Heart left ventricle (tissue), 16 donors: ENCODE results near the gene DESI2. TPM values are rescaled to one million over a fixed set of nuclear protein-coding genes. Genes with fewer than 3 reads are reported as not detected.

Experiments used
- ATAC-seq, 4 donors: fragments of 200-7000 bp; cut with Tn5 transposase; one replicate each; pipeline ENCODE4 v1.9.1; 2020 to 2022; ENCODE audit warnings: moderate library complexity in 4 of 4, mild to moderate bottlenecking in 3 of 4, moderate number of reproducible peaks in 1 of 4
- DNase-seq, 5 donors: peaks; one replicate each; pipeline ENCODE4 v3.0.0-alpha.2; 2020
- H3K27ac ChIP-seq, 12 donors: fragments of 200-600 bp; sonication (generic) in 4 of 12; one replicate each; pipeline versions ENCODE4 v1.5.0 to v1.8.0; 2016 to 2022; ENCODE audit warnings: mild to moderate bottlenecking in 2 of 12
- H3K27me3 ChIP-seq, 9 donors: fragments of 200-600 bp; sonication (generic) in 2 of 9; one replicate each; pipeline versions ENCODE4 v1.5.1 to v1.8.0; 2016 to 2022; ENCODE audit warnings: mild to moderate bottlenecking in 3 of 9
- H3K36me3 ChIP-seq, 9 donors: fragments of 200-600 bp; sonication (generic) in 2 of 9; one replicate each; pipeline versions ENCODE4 v1.5.0 to v1.8.0; 2018 to 2022; ENCODE audit warnings: mild to moderate bottlenecking in 2 of 9
- H3K4me1 ChIP-seq, 12 donors: fragments of 200-600 bp; sonication (generic) in 4 of 12; one replicate each; pipeline versions ENCODE4 v1.5.0 to v1.8.0; 2016 to 2022; ENCODE audit warnings: mild to moderate bottlenecking in 3 of 12
- H3K4me3 ChIP-seq, 12 donors: fragments of 200-600 bp; sonication (generic) in 4 of 12; one replicate each; pipeline versions ENCODE4 v1.5.0 to v1.8.0; 2017 to 2022; ENCODE audit warnings: mild to moderate bottlenecking in 9 of 12, moderate library complexity in 4 of 12
- H3K9me3 ChIP-seq, 12 donors: fragments of 200-600 bp; sonication (generic) in 4 of 12; one replicate each; pipeline versions ENCODE4 v1.5.0 to v1.8.0; 2016 to 2022; ENCODE audit warnings: mild to moderate bottlenecking in 1 of 12
- CTCF ChIP-seq, 12 donors: fragments of 200-600 bp; sonication (generic) in 4 of 12; IDR thresholded peaks; one replicate each; pipeline versions ENCODE4 v1.5.0 to v1.8.0; 2018 to 2022; ENCODE audit warnings: antibody characterized with exemption in 12 of 12, mild to moderate bottlenecking in 5 of 12
- POLR2A ChIP-seq, 2 donors: fragments of 450-650 bp; IDR thresholded peaks; one replicate each; pipeline ENCODE4 v1.6.1; 2017; ENCODE audit warnings: antibody characterized with exemption in 2 of 2, mild to moderate bottlenecking in 2 of 2, moderate library complexity in 2 of 2
- WGBS, 4 donors: extraction: QIAGEN DNeasy Blood & Tissue Kit in 2 of 4; methylation state at CpG; one replicate each; pipeline versions ENCODE4 v1.1.5 to v1.1.7; 2013 to 2018; 5-methylcytosine and 5-hydroxymethylcytosine counted together
- intact Hi-C, 10 donors: fragments of 100-400 bp; cut with DNase I; formaldehyde crosslinking; loops; one replicate each; pipeline versions ENCODE4 v1.11.1 to v1.14.2; 2022
- polyA plus RNA-seq, 2 donors: library from polyadenylated mRNA; stranded (reverse); fragments of 200-250 nt; gene quantifications; one replicate each; pipeline ENCODE4 v1.2.3, GENCODE V29; 2013
- total RNA-seq, 9 donors: library from RNA; depleted of rRNA in 2 of 9; stranded (reverse); fragments of >200 nt in 2 of 9; fragmentation: NEBNext Ultra II Directional in 3 of 9; extraction: Animal tissue kit (Norgen Biotek cat#: 25700) in 3 of 9; gene quantifications; one replicate each; pipeline versions ENCODE4 v1.1.0 to v1.2.4, GENCODE V29; 2016 to 2023
- donor health status: ischemic (EF 13 %, LVEDD 7.1; RV severe dilation, severe dysfunction).
- donor health status: healthy with polysubstance abuse.
- donor health status: DM: no; HTN: yes; CAD: no.
- donor health status: DM: no; HTN: no; CAD: no.
- donor health status: ischemic (EF 25% LVEDD 6.9; RV normal size, moderate dysfunction).
- donor health status: ischemic (EF 25% LVEDD 5.7; RV mildly dilated, moderate dysfunction).
- donor health status: healthy.
- donor health status: DM: yes; HTN: yes; CAD: no.
- donor health status: ischemic (EF 35%, LVEDD 5.7; RV mildly dilated, moderate dysfunction).
- donor health status: nonischemic (EF 11% LVEDD 7.7; RV severe dilation, severe dysfunction).
- donor health status: DM: yes; HTN: yes; CAD: no.
- donor health status: PGD.
- donor health status: ischemic (EF 29% LVEDD 5.4; RV normal size, mild dysfunction).
- donor health status: nonischemic (EF 23%, LVEDD 6.1; RV moderate dilation, normal function).

Gene DESI2
- total and polyA plus RNA-seq, 11 donors = 8.2 to 34.2 (median 22.4) TPM

GRCh38 chr1:244713332-244713731 is 60.4 kb downstream of the DESI2 start:
- ATAC-seq (no peak), DNase-seq (no peak)
- TF ChIP-seq POLR2A (IDR thresholded peaks at IDR 0.05) = no peak
- no peak for TF ChIP-seq CTCF (IDR thresholded peaks at IDR 0.05)
- no peaks in the 10 kb centered on the region for H3K27me3 ChIP-seq
- intact Hi-C loops = no loop called here
- H3K4me3 ChIP-seq = no peak overlapping the region
- no peaks in the 10 kb centered on the region for H3K9me3 ChIP-seq
- H3K27ac ChIP-seq = no peak overlapping the region
- H3K36me3 ChIP-seq = no peaks in the 10 kb centered on the region
- WGBS, 4 donors = 89 to 94% (median 92%) methylated on average over 8 of the region's 8 CpGs
- peaks cover 0 to 13% (median 0%) of the 10 kb centered on the region in 12 donors for H3K4me1 ChIP-seq

- Histone ChIP-seq H3K36me3 (no peaks in the 10 kb centered on the region), H3K27me3 (peaks cover 0 to 13% (median 0%) of the 10 kb centered on the region in 9 donors), H3K4me1 (peaks cover 0 to 8% (median 0%) of the 10 kb centered on the region in 12 donors), H3K27ac (no peak overlapping the region), H3K9me3 (no peaks in the 10 kb centered on the region), H3K4me3 (no peak overlapping the region)
- DNase-seq = no peak
- ATAC-seq = no peak
- intact Hi-C loops = no loop called here
- WGBS, 4 donors = 82 to 94% (median 93%) methylated on average over 11 of the region's 11 CpGs
- TF ChIP-seq CTCF (IDR thresholded peaks at IDR 0.05) (no peak), POLR2A (IDR thresholded peaks at IDR 0.05) (no peak)
These were observed 75.0 kb downstream of the DESI2 start for GRCh38 chr1:244727871-244728474.

- Histone ChIP-seq H3K9me3 (peaks cover 0 to 5% (median 0%) of the 10 kb centered on the region in 12 donors), H3K27ac (no peak overlapping the region), H3K36me3 (no peaks in the 10 kb centered on the region), H3K4me1 (peaks cover 0 to 8% (median 0%) of the 10 kb centered on the region in 12 donors), H3K27me3 (peaks cover 0 to 13% (median 0%) of the 10 kb centered on the region in 9 donors), H3K4me3 (peak overlapping the region; percentile 41 to 73 (median 56))
- TF ChIP-seq POLR2A (IDR thresholded peaks at IDR 0.05) (no peak), CTCF (IDR thresholded peaks at IDR 0.05) (peak in 1 of 12 donors; percentile 2)
- peak; percentile 14 to 65 (median 32) for DNase-seq
- ATAC-seq = peak in 3 of 4 donors; percentile 41 to 78 (median 73)
- intact Hi-C loops = no loop called here
- WGBS, 4 donors = 1 to 3% (median 1%) methylated on average over 13 to 94 of the region's 94 CpGs
These were observed 77.4 kb downstream of the DESI2 start for GRCh38 chr1:244730153-244730933.

- H3K4me3 ChIP-seq = peak overlapping the region; percentile 41 to 73 (median 56)
- H3K27me3 ChIP-seq = peaks cover 0 to 13% (median 0%) of the 10 kb centered on the region in 9 donors
- 49 to 87% (median 58%) methylated on average over 15 to 28 of the region's 28 CpGs for WGBS, 4 donors
- DNase-seq = no peak
- no peak for ATAC-seq
- peaks cover 0 to 8% (median 0%) of the 10 kb centered on the region in 12 donors for H3K4me1 ChIP-seq
- H3K36me3 ChIP-seq = no peaks in the 10 kb centered on the region
- H3K27ac ChIP-seq = no peak overlapping the region
- H3K9me3 ChIP-seq = peaks cover 0 to 11% (median 0%) of the 10 kb centered on the region in 12 donors
- TF ChIP-seq POLR2A (IDR thresholded peaks at IDR 0.05) (no peak), CTCF (IDR thresholded peaks at IDR 0.05) (no peak)
- intact Hi-C loops = no loop called here
These were observed 78.1 kb downstream of the DESI2 start for GRCh38 chr1:244730934-244731434.
